ENCODE measurements around the gene TMEM81.

GRCh38 chr1:205041998-205042910 is 42.0 kb downstream of the TMEM81 start:
- no peak for TF ChIP-seq HDGF (IDR thresholded peaks at IDR 0.05; ENCODE audit: borderline replicate concordance)
- no peak for TF ChIP-seq SP1 (IDR thresholded peaks at IDR 0.05)

Data from HEK293T (cell line).